Stimulated activated CD4-positive, alpha-beta T cell treated with anti-CD3 and anti-CD28 coated beads, TNF-alpha, amount 100 ng/mL, for 48 hours (primary cell): Measurements from ENCODE around the gene EXOC4.

Source experiments
- DNase-seq, 3 donors: peaks; one replicate each; pipeline ENCODE4 v3.0.0-alpha.2; 2020; ENCODE audit warnings: low read depth in 3 of 3

The EXOC4 gene

DNA sequence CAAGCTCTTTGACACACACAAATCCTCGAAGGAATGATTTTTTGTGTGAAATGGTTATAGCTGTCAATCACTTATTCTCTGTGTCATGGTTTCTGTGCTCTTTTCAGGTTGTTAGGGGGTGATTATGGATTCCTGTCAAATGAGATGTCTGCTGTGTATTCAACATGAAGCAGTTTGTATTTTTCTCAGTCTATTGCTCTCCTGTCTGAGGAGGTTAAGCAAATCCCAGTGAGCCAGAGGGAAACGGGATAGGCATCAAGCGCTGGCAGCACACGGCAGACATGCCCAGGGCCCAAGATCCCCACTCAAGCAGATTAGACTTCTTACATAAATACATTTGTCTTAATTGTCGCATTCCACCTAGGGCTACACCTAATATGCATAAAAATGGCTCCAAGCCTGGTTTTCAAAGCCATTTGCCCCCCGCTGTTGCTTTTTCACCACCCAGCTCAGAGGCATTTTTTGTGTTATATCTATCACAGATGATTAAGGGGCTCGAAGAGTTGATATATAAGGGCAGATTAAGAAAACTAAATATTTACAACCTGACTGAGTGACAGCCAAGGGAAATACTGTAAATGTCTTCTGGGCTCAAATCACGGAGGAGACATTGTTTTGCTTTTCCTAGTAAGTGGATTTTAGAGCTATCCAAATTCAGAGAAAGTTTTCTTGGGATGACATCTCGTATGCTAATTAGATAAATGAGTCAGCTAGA is 681.5 kb downstream of the EXOC4 start:
- DNase-seq: no peak

DNA sequence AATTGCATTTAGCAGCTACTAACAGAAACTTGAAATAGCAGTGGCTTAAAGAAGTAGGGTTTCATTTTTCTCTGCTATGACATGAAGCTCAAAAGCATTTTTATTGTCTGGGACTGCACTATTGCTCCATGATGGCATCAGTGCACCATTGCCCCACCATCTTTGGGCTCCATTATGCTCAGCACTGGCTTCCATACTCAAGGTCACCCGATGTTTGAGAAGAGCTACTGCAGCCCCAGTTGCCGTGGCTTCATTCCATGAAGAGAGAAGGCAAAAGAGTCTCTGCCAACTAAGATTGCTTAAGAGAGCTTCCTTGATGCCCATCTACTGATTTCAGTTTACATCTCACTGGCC is 682.1 kb downstream of the EXOC4 start:
- DNase-seq: no peak

DNA sequence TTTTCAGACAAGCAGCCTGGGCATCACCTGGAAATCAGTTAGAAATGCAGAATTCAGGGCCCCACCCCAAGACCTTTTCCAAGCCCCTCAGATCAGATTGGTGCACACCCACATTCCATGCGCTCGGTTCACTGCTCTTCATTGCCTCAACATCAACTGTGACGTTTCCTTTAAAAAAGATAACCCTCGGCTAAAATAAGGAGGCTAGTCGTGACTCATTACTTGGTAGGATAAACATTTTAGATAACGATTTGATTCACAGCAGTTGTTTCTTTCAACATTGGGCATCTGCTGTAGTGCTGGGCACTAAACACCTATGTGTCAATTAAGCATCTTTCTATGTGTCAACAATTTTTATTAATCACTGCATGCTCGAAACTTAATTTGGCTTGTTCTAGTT is 683.2 kb downstream of the EXOC4 start:
- no peak for DNase-seq

DNA sequence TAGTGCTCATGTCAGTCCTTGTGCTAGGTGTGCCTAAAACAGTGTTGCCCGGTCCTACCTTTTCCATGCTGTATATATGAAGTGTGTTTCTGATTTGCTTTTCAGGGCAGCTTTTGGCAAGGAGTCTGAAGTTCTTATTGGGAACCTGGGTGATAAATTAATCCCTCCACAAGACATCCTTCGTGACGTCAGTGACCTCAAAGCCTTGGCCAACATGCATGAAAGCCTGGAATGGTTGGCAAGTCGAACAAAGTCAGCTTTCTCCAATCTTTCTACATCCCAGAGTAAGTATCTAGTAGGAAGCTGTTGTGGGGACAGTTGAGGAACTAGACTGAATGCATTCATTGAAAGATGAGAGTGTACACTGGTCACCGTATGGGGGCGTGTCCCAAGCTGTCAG is 684.9 kb downstream of the EXOC4 start:
- no peak for DNase-seq

DNA sequence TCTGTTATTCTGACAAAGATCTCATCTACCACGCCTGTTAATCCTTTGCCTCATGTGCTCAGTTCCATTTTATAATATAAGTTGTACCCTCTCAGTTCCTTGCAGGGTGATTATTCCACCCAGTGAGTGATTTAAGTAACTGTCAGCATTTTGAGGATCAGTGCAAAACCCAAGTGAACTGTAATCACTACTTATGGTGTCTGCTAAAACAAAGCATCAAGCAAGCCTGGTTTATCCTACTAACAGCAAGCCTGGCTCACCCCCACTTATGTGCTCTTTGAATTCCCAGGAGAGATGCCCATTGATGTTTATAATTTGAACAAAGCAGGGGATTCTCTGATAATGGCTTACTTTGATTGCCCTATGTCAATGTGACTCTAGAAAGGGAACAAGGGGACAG is 687.5 kb downstream of the EXOC4 start:
- DNase-seq: no peak

DNA sequence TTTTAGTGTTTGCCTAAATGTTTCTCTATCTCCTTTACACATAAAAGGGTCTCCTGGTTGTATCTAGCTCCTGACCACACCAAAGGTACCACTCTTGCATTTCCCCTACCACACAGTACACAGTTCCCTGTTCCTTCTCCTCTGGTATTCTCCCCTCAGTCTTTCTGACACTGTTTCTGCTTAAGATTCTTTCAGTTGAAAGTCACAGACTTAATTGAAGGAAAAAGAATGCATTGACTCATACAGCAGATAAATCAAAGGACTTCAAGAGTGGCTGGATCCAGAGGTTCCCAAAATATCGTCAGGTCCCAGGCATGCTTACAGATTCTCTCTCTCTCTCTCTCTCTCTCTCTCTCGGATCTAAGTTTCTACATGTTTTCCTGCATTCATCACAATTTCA is 688.6 kb downstream of the EXOC4 start:
- no peak for DNase-seq

DNA sequence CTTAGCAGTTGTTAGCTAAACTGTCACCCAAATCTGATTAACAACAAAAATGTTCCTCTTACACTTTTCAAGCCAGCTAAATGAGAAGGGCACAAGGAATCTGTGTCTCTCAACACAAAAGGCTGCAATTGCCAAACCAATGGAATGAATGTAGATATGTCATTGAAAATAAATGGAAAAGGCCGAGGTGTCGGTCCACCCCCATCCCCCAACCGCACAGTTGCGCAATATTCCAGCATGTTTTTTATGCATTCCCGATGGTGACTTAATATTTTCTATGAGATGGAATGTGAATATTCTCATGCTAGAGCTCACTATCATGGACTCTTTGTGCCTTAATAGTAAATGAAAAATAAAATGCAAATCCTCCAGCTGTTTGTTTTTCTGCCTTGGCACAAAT is 692.6 kb downstream of the EXOC4 start:
- DNase-seq: no peak

DNA sequence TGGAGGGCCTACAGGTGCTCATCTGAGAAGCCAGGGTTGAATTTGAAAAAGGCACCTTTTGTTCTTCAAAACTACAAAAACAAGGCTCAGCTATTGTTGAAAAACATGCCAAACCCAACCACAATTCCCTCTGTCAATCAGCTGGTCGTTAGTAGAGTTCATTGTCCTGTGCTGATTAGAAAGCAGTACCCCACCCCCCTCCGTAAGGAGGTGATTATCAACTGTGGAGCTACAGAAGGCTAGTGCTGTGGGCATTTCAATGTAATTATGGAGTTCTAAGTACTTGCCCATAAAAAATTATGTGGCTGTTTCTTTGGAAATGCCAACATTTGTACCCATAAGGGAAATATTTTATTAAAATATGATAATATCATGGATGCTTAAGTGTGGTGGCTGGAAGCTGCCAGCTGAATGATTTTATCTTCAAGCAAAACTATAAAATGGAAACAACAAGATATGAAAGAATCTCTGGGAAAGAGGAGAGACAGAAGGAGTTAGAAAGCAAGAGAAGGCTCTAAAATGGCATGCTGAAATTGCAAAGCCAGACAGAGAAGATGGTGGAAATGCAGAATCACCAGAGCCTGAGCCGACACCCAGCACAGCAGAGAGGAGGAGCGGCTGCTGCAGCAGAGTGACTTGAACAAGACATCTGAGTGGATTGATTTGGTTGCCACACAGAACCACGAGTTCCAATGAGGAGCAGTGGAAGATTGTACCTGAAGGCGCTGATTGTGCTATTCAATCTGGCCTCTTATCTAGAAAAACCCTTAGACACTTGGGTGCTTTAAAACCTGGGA is 694.8 kb downstream of the EXOC4 start:
- DNase-seq: no peak

DNA sequence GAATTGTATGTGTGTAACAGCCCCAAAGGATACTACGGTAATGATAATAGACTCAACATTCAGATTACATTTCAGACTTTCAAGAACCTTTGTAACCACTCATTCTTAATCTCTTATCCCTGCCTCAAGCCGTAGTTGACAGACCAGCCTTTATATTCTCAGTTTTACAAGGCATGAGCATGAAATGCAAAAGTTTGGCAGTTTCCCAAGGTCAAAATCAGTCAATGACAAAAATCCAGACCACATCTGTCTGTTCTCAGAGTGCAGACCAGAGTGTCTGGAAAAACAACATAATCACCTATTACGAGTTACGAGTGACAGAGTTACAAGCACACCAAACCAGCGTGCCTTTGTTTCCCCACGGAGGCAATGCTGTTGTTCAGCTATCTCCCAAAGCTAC is 695.7 kb downstream of the EXOC4 start:
- DNase-seq: no peak

DNA sequence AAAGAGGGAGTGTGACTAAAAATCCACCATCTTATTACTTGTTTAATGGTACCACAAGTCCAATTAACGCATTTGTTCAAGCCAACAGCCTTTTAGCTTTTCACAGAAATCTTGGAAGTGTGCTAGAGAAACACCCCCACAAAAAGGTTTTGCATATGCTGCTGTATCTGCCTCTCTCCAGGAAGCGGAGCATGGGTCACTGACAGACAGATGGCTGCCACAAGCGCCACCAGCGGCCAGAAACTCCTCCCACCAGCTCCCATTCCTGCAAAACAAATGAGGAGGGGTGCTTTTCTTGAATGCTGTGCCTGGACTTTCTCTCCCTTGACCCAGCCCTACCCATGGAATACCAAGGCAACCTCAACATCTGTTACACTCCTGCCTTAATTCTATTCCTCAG is 698.0 kb downstream of the EXOC4 start:
- DNase-seq: no peak

DNA sequence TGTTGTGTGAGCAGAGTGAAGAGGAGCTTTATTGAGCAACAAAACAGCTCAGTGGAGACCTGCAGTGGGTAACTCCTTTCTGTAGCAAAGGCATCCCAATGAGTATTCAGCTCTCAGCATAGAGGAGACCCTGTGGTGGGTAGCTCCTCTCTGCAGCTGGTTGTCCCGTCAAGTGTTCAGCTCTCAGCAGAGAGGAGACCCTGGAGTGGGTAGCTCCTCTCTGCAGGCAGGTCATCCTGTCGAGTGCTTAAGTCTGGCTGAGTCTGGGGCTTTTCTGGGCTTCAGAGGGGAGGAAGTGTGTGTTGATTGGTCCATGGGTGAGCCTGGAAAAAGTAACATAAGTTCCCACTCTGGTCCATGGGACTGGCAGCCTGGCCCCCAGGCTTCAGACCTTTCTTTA is 702.3 kb downstream of the EXOC4 start:
- no peak for DNase-seq

DNA sequence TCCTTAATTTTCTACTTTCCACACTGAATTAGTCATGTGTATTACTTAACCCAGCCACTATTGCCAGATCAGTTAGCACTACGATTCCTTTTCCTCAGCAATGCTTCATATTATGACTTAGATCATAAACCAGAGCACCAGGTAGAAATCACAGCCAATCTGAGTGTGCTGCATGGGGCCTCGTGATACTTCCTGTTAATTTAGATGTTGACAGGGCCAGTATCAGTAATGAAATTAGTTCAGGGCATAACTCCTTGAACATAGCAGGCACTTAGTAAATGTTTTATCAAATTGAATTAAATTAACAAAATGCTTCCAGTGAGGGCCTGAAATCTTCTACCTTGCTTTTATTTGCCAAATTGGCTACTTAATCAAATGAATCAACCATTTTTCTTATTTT is 705.0 kb downstream of the EXOC4 start:
- no peak for DNase-seq

DNA sequence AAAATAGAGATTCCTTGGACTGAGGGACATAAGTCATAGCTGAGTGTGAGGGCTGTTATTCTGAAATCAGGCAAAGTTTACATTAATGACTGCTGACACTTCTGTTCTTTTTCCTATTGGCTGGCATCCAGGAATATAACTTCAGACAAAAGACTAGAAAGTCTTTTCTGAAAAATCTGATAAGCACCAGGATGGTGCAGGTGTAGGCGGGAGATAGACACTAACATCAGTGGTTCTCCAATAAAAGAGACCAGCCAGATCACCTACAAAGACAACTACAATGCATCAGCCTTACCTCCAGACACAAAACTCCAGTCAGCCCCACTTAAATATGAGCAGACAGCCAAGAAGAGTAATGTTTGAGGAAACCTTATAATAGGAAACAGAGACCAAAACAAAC is 705.9 kb downstream of the EXOC4 start:
- no peak for DNase-seq

DNA sequence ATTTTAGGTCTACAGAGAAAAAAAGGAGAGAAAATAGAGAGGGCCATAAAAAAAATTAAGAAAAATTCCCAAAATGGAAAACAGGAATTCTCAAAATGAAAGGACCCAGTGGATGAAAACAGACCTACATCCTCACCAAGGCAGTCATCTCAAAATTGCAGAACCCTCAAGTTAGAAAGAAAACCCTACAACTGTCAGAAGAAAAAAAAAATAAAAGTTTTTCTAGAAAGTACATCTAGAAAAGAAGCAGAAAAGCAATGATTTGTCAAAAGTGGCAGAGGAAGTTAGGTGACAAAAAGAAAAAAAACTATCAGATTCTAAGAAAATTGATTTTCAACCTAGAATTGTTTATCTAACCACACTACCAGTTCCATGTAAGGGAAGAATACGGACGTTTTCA is 706.6 kb downstream of the EXOC4 start:
- DNase-seq: no peak

DNA sequence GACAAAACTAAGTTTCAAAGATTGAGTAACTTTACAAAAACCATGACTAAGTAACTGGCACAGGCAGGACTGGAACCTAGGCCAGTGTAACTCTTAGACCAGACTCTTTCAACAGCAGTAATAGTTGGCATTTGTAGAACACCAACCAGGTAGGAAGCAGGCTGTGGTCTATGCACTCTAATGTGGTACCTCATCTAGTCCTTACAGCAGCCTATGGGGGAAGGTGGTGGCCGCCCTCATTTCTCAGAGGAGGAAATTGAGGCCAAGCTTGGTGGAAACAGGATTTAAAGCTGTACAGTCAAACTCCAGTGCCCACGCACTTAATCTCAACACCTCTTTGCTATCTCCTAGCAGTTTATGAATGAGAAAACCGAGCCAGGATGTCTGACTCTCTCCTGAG is 708.8 kb downstream of the EXOC4 start:
- no peak for DNase-seq

DNA sequence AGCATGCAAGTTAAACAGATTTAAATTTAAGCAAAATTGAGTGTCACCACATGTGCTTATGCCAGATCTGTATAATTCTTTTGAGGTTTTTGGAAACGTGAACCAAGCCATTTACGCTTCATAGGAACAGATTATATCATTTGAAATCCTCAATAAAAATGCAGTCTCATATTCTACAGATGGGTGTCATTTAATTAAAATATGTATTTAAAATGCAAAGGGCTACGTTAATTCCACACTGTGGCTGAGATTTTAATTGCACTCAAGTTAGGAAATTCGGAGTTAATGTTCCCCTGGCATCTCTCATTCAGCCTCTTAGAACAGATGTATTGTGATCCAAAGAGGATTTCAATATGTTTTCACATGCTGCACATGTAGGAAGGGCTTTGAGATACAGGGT is 709.8 kb downstream of the EXOC4 start:
- no peak for DNase-seq

DNA sequence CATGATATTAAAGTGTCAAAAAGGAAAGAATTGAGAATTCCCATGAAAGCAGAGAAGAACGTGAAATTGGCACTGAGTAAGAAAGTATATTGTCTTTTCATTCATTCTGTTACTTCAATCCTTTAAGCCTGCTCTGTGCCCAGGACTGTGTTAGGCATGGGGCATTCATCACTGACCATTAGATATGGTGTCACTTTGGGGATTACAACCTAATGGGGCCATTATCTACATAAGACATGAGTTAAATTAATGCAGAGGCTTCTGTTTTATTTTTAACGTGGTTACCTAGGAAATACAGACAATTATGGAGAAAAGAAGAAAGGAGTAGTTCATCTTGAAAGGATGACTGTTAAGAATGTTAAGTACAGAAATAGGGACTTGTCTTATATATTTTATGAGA is 710.8 kb downstream of the EXOC4 start:
- no peak for DNase-seq

DNA sequence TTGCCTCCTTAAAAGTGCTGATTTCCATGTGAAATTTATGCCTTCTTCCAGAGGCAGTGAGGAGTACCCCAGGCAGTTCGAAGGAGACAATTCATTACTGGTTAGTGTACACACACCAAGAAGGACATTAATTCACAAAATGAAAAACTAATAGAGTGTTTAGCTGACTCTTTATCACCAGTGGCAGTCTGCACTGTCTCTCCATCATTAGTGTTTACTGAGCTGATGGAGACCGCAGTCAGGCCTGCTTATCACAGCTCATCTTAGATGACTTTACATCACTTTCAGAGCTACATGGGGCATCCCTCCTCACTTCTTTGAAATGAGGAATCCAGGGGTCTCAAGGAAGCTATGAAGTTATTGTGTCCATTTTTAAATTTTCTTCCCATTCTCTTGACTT is 718.7 kb downstream of the EXOC4 start:
- DNase-seq: no peak

DNA sequence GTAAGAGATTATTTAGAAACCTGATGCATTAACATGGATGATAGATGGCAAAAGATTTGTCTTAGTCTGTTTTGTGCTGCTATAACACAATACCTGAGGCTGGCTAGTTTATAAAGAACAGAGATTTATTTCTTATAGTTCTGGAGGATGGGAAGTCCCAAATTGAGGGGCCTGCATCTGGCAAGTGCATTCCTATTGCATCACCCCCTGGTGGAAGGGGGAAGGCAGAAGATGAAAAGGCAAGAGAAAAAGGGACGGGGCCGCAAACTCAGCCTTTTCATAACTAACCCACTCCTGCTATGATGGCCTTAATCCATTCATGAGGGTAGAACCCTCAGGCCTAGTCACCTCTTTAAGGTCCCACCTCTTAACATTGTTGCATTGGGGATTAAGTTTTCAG is 720.8 kb downstream of the EXOC4 start:
- DNase-seq: no peak

DNA sequence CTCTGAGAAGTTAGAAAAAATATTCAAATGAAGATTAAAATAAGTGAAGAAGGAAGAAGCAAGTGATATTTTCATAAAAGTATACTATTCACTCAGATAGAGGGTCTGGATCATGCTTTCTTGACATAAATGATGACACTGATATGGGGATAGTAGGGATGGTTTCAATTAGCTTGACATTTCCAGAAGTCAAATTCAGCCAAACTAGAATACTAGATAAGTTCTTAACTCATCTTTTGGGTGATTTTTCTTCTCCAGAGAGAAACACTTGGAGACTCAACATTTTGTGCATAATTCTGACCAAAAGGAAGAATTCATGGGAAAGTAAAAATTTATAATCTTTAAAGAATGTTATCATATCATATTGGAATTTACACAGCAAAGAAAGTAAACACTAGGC is 722.3 kb downstream of the EXOC4 start:
- no peak for DNase-seq

DNA sequence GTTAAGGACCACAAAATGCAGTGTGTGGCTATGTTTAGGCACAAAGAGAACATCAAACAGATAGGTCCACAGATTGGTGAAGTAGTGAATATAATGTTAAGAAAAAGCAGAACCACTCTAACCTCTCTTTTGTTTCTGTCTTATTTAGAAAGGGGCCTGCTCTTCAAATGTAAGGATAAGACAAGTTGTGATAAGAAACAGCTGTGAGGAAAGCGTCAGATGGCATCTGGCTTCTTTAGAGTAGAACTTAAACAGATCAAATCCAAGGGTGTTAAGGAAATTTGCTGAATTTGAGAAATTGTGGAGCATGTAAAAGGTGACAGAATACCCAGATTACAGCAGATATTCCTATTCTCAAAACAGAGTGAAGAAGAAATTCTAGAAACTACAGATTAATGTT is 723.3 kb downstream of the EXOC4 start:
- DNase-seq: no peak

DNA sequence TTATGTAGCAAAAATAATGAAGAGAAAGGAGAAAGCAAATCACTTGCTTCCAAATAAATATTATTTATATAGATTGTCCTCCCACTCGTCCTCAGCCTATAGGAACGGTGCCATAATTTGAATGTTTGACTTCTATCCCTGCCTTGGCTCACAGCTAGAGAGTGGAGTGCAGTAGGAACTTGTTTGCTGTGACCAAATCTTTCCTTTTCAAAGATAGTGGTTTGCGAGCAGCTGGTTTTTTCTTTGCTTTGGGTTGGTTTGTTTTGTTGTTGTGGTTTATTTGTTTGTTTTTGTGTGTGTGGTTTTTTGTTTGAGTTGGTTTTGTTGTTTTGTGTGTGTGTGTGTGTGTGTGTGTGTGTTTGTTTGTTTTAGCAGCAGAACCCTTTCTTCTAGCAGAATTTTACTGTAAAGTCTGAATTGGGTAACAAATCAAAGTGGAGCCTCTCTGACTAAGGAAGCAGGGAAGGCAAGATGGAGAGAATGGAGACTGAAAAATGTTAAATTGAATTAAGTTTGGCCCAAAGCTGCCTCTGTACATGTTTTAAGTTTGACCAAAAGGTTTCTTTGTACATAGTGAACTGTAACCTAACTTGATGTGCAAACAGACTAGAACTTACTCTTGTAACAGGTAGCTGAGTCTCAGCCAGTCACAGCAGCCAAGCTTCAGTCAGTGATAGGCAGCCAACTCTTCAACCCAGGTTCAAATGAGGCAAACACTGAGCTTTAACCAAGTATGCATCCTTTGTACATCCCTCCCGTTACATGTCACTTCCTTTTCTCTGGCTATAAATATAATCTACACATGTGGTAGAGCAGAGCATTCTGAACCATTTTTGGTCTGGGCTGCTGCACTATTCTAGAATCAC is 724.8 kb downstream of the EXOC4 start:
- DNase-seq: no peak
